ENCODE data around the gene EXOSC1. TPM values are rescaled to one million over a fixed set of nuclear protein-coding genes. Genes with fewer than 3 reads are reported as not detected.
"Not testable (repeated sequence)": the region's sequence is repeated elsewhere in the genome, so short reads cannot be mapped to it uniquely, and the experiment has no call there.

EXOSC1 gene
- total and polyA plus RNA-seq, 2 of the 13 experiments (the other 11 are each of a cell fraction or from before 2014, with no cell fraction given): 36.3 to 39.9 TPM

DNA sequence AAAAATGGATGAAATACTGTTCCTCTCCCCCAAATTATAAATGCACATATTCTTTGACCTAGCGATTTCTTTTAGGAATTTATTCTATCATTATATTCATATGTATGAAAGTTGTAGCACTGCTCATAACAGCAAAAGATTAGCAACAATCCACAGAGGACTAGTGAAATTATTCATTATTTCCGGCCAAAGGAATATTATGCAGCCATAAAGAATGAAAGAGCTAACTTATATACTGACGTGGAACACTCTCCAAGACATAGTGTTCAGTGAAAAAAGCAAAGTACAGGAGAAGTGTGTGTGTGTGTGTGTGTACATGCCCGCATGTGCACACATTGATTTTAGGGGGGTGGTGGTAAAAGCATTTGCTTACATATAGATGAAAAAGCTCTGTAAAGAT is 29.1 kb upstream of the EXOSC1 start:
- Histone ChIP-seq H2AFZ (ENCODE audit: low read length) (no peak overlapping the region), H3K4me1 (ENCODE audit: insufficient read depth, low read length) (peaks cover 11% of the 10 kb centered on the region), H3K4me2 (ENCODE audit: low read depth, low read length) (no peak overlapping the region), H3K9ac (ENCODE audit: insufficient read depth, low read depth, low read length) (no peak overlapping the region), H3K79me2 (ENCODE audit: insufficient read depth, low read length) (no peaks in the 10 kb centered on the region), H3K36me3 (replicated peaks in 1 of 2; ENCODE audit: control insufficient read depth in 1 of 2, insufficient read depth in 2 of 2, low read length in 2 of 2) (peaks cover 27 to 80% of the 10 kb centered on the region in 2 experiments), H3K27me3 (ENCODE audit: control insufficient read depth in 1 of 2, insufficient read depth in 2 of 2, low read length in 2 of 2) (no peaks in the 10 kb centered on the region), H4K20me1 (ENCODE audit: insufficient read depth, low read length) (no peaks in the 10 kb centered on the region), H3K9me3 (ENCODE audit: low read length) (no peaks in the 10 kb centered on the region), H3K4me3 (replicated peaks in 1 of 3; ENCODE audit: insufficient read depth in 1 of 3, low read depth in 2 of 3, low read length in 3 of 3) (no peak overlapping the region), H3K27ac (ENCODE audit: extremely low read length, insufficient read depth, low read length) (no peak overlapping the region)
- TF ChIP-seq, protein P1, sequence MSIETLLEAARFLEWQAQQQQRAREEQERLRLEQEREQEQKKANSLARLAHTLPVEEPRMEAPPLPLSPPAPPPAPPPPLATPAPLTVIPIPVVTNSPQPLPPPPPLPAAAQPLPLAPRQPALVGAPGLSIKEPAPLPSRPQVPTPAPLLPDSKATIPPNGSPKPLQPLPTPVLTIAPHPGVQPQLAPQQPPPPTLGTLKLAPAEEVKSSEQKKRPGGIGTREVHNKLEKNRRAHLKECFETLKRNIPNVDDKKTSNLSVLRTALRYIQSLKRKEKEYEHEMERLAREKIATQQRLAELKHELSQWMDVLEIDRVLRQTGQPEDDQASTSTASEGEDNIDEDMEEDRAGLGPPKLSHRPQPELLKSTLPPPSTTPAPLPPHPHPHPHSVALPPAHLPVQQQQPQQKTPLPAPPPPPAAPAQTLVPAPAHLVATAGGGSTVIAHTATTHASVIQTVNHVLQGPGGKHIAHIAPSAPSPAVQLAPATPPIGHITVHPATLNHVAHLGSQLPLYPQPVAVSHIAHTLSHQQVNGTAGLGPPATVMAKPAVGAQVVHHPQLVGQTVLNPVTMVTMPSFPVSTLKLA (IDR thresholded peaks at IDR 0.05): no peak
- TF ChIP-seq ZNF776 (CRISPR knock-in tag; IDR thresholded peaks at IDR 0.05) (no peak), NFYC (CRISPR knock-in tag; IDR thresholded peaks at IDR 0.05) (no peak), ZFP62 (CRISPR knock-in tag; IDR thresholded peaks at IDR 0.05) (no peak), NR1H2 (CRISPR knock-in tag; IDR thresholded peaks at IDR 0.05; ENCODE audit: borderline replicate concordance, low read depth) (no peak), ETV6 (CRISPR knock-in tag; conservative IDR thresholded peaks at IDR 0.05) (no peak), MXD1 (CRISPR knock-in tag; IDR thresholded peaks at IDR 0.05) (no peak), KAT8 (CRISPR knock-in tag; IDR thresholded peaks at IDR 0.05) (no peak), TOPORS (CRISPR knock-in tag; IDR thresholded peaks at IDR 0.05) (no peak), ATF7-NPFF (CRISPR knock-in tag; IDR thresholded peaks at IDR 0.05; ENCODE audit: low read depth) (no peak)
- FAIRE-seq (no peak), ATAC-seq (no peak), DNase-seq (ENCODE audit: low spot score) (no peak)
- 97% methylated on average over 4 of the region's 4 CpGs for WGBS (ENCODE audit: low lambda C conversion rate)
- POLR2A ChIA-PET: no interaction called here
- BruUV-seq (replicated peaks): no TSS peak
- intact Hi-C loops (cut with micrococcal nuclease; ENCODE audit: unreplicated experiment) (no loop called here), in situ Hi-C loops (cut with HindIII; ENCODE audit: extremely low pct_ligation_motif_present, low pct_unique_long_range_greater_than_20kb) (no loop called here)
- CTCF ChIA-PET (ENCODE audit: low intra/inter-chr PET ratio, low total read pairs): no interaction called here

DNA sequence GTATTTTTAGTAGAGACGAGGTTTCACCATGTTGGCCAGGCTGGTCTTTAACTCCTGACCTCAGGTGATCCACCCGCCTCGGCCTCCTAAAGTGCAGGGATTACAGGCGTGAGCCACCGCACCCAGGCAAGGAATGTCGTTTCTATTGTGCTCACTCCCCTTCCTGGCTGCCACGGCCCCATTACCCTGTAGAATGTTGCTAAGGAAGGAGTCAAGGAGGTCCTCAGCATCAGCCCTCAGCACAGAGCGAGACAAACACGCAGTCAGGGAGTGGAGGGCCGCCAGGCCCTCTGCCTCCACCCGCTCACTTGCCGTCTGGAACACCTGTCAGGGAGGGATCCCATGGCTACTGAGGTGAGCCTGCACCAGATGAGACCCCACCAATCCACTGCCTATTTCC is 23.0 kb upstream of the EXOSC1 start:
- not testable (repeated sequence) for FAIRE-seq

More for the DNA sequence above, 23.0 kb upstream of the EXOSC1 start:
- H3K36me3 ChIP-seq (replicated peaks in 1 of 2; ENCODE audit: control insufficient read depth in 1 of 2, insufficient read depth in 2 of 2, low read length in 2 of 2): peaks cover 38 to 75% of the 10 kb centered on the region in 2 experiments
- 89% methylated on average over 7 of the region's 12 CpGs for WGBS (ENCODE audit: low lambda C conversion rate)
- CTCF ChIA-PET (ENCODE audit: low intra/inter-chr PET ratio, low total read pairs); H3K27ac ChIP-seq (ENCODE audit: extremely low read length, insufficient read depth, low read length); H4K20me1 ChIP-seq (ENCODE audit: insufficient read depth, low read length); H3K79me2 ChIP-seq (ENCODE audit: insufficient read depth, low read length); intact Hi-C loops (cut with micrococcal nuclease; ENCODE audit: unreplicated experiment); H3K4me3 ChIP-seq (replicated peaks in 1 of 3; ENCODE audit: insufficient read depth in 1 of 3, low read depth in 2 of 3, low read length in 3 of 3); H3K4me2 ChIP-seq (ENCODE audit: low read depth, low read length); H3K27me3 ChIP-seq (ENCODE audit: control insufficient read depth in 1 of 2, insufficient read depth in 2 of 2, low read length in 2 of 2); H3K9me3 ChIP-seq (ENCODE audit: low read length); DNase-seq (ENCODE audit: low spot score); in situ Hi-C loops (cut with HindIII; ENCODE audit: extremely low pct_ligation_motif_present, low pct_unique_long_range_greater_than_20kb); POLR2A ChIA-PET; BruUV-seq (replicated peaks); ATAC-seq; H3K9ac ChIP-seq (ENCODE audit: insufficient read depth, low read depth, low read length); H2AFZ ChIP-seq (ENCODE audit: low read length): not testable (repeated sequence)
- H3K4me1 ChIP-seq (ENCODE audit: insufficient read depth, low read length): peaks cover 18% of the 10 kb centered on the region

All from HepG2 (cell line).